CD4-positive, alpha-beta T cell (primary cell): ENCODE measurements around the gene TUBGCP6. TPM values are rescaled to one million over a fixed set of nuclear protein-coding genes. Genes with fewer than 3 reads are reported as not detected.
A peak's percentile ranks its signal among the peaks of the same experiment; 100 is the strongest.

Experiments
- ATAC-seq: fragments of 200-7000 bp; cut with Tn5 transposase; one replicate; pipeline ENCODE4 v1.10.0; 2022; ENCODE audit warnings: mild to moderate bottlenecking; ENCODE audit not compliant: poor library complexity
- CTCF ChIA-PET: fragments of 350-600 bp; sonication (Branson Sonifier 250); formaldehyde crosslinking; loops from one replicate; lab custom pipeline; 2021; ENCODE audit warnings: antibody characterized with exemption, inconsistent platforms; lab: Charles Lee
- POLR2A ChIA-PET: fragments of 350-600 bp; sonication (Branson Sonifier 250); formaldehyde crosslinking; loops from one replicate; lab custom pipeline; 2021; ENCODE audit warnings: antibody characterized with exemption, inconsistent platforms; lab: Charles Lee
- DNase-seq, 14 experiments: peaks; one replicate each; pipeline ENCODE4 v3.0.0-alpha.2; 2013 to 2020; ENCODE audit warnings: mixed read lengths in 2 of 14
- H3K27ac ChIP-seq, 2 donors: one replicate each; pipeline versions ENCODE4 v1.5.1 to v1.7.0; 2013; ENCODE audit warnings: low read length in 2 of 2, low read depth in 1 of 2, mild to moderate bottlenecking in 1 of 2
- H3K27me3 ChIP-seq, 2 experiments: 1 replicate in 1 of 2; 2 replicates in 1 of 2; pipeline versions ENCODE4 v1.6.1 to v1.7.0; 2013; ENCODE audit warnings: low read length in 2 of 2, control low read depth in 1 of 2, mild to moderate bottlenecking in 1 of 2, moderate library complexity in 1 of 2; ENCODE audit not compliant: insufficient read depth in 2 of 2, control insufficient read depth in 1 of 2
- H3K36me3 ChIP-seq: one replicate; pipeline ENCODE4 v1.6.1; 2013; ENCODE audit warnings: low read length, control low read depth; ENCODE audit not compliant: insufficient read depth
- H3K4me1 ChIP-seq: one replicate; pipeline ENCODE4 v1.6.1; 2013; ENCODE audit warnings: low read length, control low read depth; ENCODE audit not compliant: insufficient read depth
- H3K4me3 ChIP-seq: one replicate; pipeline ENCODE4 v1.5.1; 2013; ENCODE audit warnings: mild to moderate bottlenecking, low read length, moderate library complexity
- H3K9me3 ChIP-seq, 2 experiments: 1 replicate in 1 of 2; 2 replicates in 1 of 2; pipeline versions ENCODE4 v1.6.1 to v1.7.0; 2013; ENCODE audit warnings: low read length in 2 of 2, mild to moderate bottlenecking in 2 of 2, control low read depth in 1 of 2, moderate library complexity in 1 of 2; ENCODE audit not compliant: control insufficient read depth in 1 of 2, insufficient read depth in 1 of 2
- H3K27ac Mint-ChIP-seq: one replicate; pipeline ENCODE4 v1.8.0; 2020; ENCODE audit warnings: mixed read lengths
- H3K27me3 Mint-ChIP-seq: one replicate; pipeline ENCODE4 v1.8.0; 2021; ENCODE audit warnings: mixed read lengths
- H3K36me3 Mint-ChIP-seq: one replicate; pipeline ENCODE4 v1.8.0; 2021; ENCODE audit warnings: low read depth, mixed read lengths
- H3K4me1 Mint-ChIP-seq: one replicate; pipeline ENCODE4 v1.8.0; 2021; ENCODE audit warnings: low read depth, mixed read lengths
- H3K4me3 Mint-ChIP-seq: one replicate; pipeline ENCODE4 v1.8.0; 2020; ENCODE audit warnings: mild to moderate bottlenecking, mixed read lengths
- H3K9me3 Mint-ChIP-seq: one replicate; pipeline ENCODE4 v1.8.0; 2020; ENCODE audit warnings: mixed read lengths
- intact Hi-C, 2 experiments: fragments of 100-400 bp; cut with DNase I in 1 of 2; cut with micrococcal nuclease in 1 of 2; formaldehyde crosslinking; loops; one replicate each; pipeline versions ENCODE4 v1.15.1 to v1.9.0; 2023 to 2025; cut with DNase I, micrococcal nuclease
- polyA plus RNA-seq, 2 donors: library from polyadenylated mRNA; unstranded; fragments of 120-200 nt; gene quantifications; one replicate each; pipeline ENCODE4 v1.2.1, GENCODE V29; 2013
- total RNA-seq, 174 experiments: library from RNA in 2 of 174; stranded (reverse) in 2 of 174; gene quantifications; one replicate each; pipeline ENCODE4 v1.2.3 and lab custom pipeline; 2021 to 2026
- TF ChIP-seq, protein P1 (sequence below): fragments of 200-600 bp; IDR thresholded peaks from one replicate; pipeline ENCODE4 v1.8.0; 2022; ENCODE audit warnings: antibody characterized with exemption, mild to moderate bottlenecking

The TUBGCP6 gene, protein sequence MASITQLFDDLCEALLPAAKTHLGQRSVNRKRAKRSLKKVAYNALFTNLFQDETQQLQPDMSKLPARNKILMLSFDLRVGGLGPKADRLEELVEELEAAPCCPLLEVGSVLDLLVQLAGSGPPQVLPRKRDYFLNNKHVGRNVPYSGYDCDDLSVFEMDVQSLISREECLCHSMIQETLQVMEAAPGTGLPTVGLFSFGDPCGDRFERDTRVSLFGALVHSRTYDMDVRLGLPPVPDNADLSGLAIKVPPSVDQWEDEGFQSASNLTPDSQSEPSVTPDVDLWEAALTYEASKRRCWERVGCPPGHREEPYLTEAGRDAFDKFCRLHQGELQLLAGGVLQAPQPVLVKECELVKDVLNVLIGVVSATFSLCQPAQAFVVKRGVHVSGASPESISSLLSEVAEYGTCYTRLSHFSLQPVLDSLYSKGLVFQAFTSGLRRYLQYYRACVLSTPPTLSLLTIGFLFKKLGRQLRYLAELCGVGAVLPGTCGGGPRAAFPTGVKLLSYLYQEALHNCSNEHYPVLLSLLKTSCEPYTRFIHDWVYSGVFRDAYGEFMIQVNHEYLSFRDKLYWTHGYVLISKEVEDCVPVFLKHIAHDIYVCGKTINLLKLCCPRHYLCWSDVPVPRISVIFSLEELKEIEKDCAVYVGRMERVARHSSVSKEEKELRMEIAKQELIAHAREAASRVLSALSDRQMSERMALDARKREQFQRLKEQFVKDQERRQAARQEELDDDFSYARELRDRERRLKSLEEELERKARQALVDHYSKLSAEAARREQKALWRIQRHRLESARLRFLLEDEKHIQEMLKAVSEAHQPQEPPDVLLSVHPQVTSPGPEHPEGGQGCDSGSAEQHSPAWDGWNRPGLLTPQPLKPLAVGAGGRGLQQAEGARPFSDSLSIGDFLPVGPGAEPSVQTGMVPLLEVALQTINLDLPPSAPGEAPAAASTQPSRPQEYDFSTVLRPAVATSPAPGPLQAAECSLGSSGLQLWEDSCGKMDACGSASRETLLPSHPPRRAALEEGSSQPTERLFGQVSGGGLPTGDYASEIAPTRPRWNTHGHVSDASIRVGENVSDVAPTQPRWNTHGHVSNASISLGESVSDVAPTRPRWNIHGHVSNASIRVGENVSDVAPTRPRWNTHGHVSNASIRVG (N-terminal part only)
- 100 to 1,000 TPM; 124 to 126 TPM for total RNA-seq
- polyA plus RNA-seq (2013, experiment 1 of 2) = 52.8 TPM
- polyA plus RNA-seq (2013, experiment 2 of 2) = 65.4 TPM
- total RNA-seq (lab: John Stamatoyannopoulos, UW) = 100 to 411 (median 261) reads per million in 172 experiments

DNA sequence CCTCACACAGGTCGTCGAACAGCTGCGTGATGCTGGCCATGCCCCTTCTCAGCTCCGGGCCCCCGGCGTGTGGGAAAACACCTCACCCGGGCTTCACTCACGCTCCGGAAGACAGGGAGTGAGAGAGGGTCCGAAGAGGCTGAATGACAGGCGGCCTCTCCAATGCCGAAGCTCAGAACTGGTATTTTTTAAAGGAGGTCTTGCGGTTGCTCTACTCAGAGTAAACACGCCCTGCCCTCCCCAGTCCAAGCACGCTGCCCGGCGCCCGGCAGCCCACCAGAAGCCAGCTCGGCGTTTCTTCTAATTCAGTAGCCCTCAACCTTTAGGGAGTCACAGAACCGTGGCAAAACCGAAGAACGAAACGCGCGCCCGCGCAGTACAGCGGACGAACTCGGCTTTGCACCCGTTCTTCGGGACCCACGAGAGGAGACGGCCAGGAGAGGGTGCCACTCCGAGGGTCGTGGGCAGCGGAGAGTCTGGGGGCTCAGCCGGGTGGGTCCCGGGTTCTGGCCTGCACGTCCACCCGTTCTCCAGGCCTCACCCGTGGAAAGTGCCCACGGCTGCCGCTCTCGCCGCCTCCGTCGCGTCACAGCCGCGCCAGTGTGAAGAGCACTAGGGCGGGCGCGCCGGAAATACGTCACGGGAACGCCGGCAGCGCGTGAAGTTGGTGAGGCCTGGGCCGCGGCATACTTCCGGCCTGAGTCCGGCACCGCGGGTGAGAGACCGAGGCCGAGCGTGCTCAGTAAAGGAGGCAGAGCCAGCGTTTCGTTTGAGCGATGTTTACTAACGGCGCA is at the start of gene TUBGCP6:
Gene TUBGCP6 (minus strand): TSS at position 604 of the 794 bp plus-strand sequence. CDS start 564 bp downstream, at position 40.
- TF ChIP-seq, protein P1, sequence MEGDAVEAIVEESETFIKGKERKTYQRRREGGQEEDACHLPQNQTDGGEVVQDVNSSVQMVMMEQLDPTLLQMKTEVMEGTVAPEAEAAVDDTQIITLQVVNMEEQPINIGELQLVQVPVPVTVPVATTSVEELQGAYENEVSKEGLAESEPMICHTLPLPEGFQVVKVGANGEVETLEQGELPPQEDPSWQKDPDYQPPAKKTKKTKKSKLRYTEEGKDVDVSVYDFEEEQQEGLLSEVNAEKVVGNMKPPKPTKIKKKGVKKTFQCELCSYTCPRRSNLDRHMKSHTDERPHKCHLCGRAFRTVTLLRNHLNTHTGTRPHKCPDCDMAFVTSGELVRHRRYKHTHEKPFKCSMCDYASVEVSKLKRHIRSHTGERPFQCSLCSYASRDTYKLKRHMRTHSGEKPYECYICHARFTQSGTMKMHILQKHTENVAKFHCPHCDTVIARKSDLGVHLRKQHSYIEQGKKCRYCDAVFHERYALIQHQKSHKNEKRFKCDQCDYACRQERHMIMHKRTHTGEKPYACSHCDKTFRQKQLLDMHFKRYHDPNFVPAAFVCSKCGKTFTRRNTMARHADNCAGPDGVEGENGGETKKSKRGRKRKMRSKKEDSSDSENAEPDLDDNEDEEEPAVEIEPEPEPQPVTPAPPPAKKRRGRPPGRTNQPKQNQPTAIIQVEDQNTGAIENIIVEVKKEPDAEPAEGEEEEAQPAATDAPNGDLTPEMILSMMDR = peak; percentile 33
- Mint-ChIP-seq H3K27me3 (no peaks in the 10 kb centered on the region), H3K36me3 (peaks cover 43% of the 10 kb centered on the region), H3K4me1 (peaks cover 47% of the 10 kb centered on the region), H3K27ac (peak within 1 kb of the TSS; percentile 89), H3K9me3 (no peaks in the 10 kb centered on the region), H3K4me3 (peak within 1 kb of the TSS; percentile 99)
- no peaks in the 10 kb centered on the region for H3K9me3 ChIP-seq
- ChIA-PET POLR2A (interaction anchor here (0.7 to 3.8 kb wide), 11 partner anchors 33 to 376 kb away, joined by 3 to 31 read pairs (median 6); partner anchors contain the start of genes DENND6B and SCO2), CTCF (interaction anchor here (1.4 to 3.1 kb wide), 4 partner anchors 32 to 318 kb away, joined by 3 to 16 read pairs (median 4); partner anchors contain the start of genes SCO2 and SYCE3)
- DNase-seq (peak; percentile 76 to 97 (median 90)), ATAC-seq (peak; percentile 73)
- H3K36me3 ChIP-seq = peaks cover 38% of the 10 kb centered on the region
- H3K4me1 ChIP-seq = peaks cover 92% of the 10 kb centered on the region
- H3K4me3 ChIP-seq = peak within 1 kb of the TSS; percentile 100
- intact Hi-C loops = loop anchor here in 1 of 2 experiments (1.0 to 5.0 kb wide), 3 partner anchors 57 to 264 kb away; partner anchors contain the start of genes NCAPH2, PPP6R2 and TRABD
- H3K27ac ChIP-seq = peak within 1 kb of the TSS; percentile 98
- H3K27me3 ChIP-seq = no peaks in the 10 kb centered on the region

DNA sequence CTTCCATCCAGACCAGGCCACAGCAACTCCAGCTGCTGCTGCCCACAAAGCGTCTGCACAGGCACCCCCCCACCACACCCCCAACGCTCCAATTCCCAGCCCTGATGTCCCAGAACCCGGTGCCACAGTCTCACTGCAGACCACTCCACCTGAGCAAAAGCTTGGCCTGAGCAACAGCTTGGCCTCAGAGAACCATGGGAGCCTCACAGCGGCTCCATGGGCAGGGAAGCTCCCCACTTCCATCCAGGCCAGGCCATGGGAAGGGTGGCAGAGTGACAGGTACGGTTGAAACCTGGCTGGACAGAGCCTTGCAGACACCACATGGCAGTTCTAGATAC is 49.5 kb upstream of the TUBGCP6 start:
- H3K27ac Mint-ChIP-seq = no peak overlapping the region
- no peak overlapping the region for H3K27ac ChIP-seq
- ChIA-PET CTCF (interaction anchor here (1.4 kb wide), 1 partner anchor 18 kb away, joined by 6 read pairs; no protein-coding TSS in a partner anchor), POLR2A (no interaction called here)
- no peak for ATAC-seq
- H3K36me3 Mint-ChIP-seq = no peaks in the 10 kb centered on the region
- H3K4me3 Mint-ChIP-seq = no peak overlapping the region
- intact Hi-C loops = no loop called here
- DNase-seq = no peak
- H3K4me1 ChIP-seq = peaks cover 7% of the 10 kb centered on the region
- H3K4me3 ChIP-seq = no peak overlapping the region
- peaks cover 0 to 18% of the 10 kb centered on the region in 2 experiments for H3K9me3 ChIP-seq
- peaks cover 41% of the 10 kb centered on the region for H3K27me3 Mint-ChIP-seq
- peaks cover 36 to 48% of the 10 kb centered on the region in 2 experiments for H3K27me3 ChIP-seq
- no peaks in the 10 kb centered on the region for H3K36me3 ChIP-seq
- TF ChIP-seq, protein P1 = no peak
- no peaks in the 10 kb centered on the region for H3K4me1 Mint-ChIP-seq
- no peaks in the 10 kb centered on the region for H3K9me3 Mint-ChIP-seq
